Measurements from ENCODE around the gene CAMKMT. TPM values are rescaled to one million over a fixed set of nuclear protein-coding genes. Genes with fewer than 3 reads are reported as not detected.

Gene CAMKMT
- total RNA-seq, 2 donors from 2014 or later, result 10.7 to 11.6 TPM

DNA sequence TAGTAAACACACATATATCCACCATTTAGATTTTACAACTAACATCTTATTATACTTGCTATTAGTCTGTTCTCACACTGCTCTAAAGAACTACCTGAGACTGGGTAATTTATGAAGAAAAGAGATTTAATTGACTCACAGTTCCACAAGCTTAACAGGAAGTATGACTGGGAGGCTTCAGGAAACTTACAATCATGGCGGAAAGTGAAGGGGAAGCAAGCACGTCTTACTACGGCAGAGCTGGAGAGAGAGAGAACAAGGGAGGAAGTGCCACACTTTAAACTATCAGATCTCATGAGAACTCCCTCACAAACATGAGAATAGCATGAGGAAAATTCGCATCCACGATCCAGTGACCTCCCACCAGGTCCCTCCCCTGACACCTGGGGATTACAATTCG lies 240.7 kb downstream of the CAMKMT start:
- TF ChIP-seq, protein P1, sequence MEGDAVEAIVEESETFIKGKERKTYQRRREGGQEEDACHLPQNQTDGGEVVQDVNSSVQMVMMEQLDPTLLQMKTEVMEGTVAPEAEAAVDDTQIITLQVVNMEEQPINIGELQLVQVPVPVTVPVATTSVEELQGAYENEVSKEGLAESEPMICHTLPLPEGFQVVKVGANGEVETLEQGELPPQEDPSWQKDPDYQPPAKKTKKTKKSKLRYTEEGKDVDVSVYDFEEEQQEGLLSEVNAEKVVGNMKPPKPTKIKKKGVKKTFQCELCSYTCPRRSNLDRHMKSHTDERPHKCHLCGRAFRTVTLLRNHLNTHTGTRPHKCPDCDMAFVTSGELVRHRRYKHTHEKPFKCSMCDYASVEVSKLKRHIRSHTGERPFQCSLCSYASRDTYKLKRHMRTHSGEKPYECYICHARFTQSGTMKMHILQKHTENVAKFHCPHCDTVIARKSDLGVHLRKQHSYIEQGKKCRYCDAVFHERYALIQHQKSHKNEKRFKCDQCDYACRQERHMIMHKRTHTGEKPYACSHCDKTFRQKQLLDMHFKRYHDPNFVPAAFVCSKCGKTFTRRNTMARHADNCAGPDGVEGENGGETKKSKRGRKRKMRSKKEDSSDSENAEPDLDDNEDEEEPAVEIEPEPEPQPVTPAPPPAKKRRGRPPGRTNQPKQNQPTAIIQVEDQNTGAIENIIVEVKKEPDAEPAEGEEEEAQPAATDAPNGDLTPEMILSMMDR (IDR thresholded peaks at IDR 0.05), result no peak
- no peak for DNase-seq
- intact Hi-C loops (cut with DNase I), result no loop called here

DNA sequence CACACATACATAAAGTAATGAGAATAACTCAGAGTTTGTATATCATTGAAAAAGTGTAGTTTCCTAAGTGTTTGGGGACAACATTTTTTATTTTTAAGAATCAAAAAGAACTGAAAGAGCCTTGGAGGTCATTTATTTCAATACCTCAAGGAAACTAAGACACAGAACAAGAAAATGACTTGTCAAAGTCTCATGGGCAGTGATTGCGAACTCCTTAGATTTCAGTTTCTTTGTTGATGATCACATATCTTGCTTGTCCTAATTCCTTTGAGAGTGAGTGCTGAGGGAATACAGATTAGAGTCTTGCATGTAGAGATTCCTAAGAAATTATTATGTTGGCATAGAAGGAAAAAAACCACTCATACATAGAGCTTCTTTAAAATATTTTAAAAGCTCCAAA lies 243.8 kb downstream of the CAMKMT start:
- intact Hi-C loops (cut with DNase I), result no loop called here
- Histone ChIP-seq H3K36me3 (no peaks in the 10 kb centered on the region), H3K4me3 (no peak overlapping the region), H3K9me3 (no peaks in the 10 kb centered on the region), H3K4me1 (no peaks in the 10 kb centered on the region), H3K27ac (no peak overlapping the region), H3K9ac (ENCODE audit: low read depth in 2 of 2, low read length in 2 of 2) (no peak overlapping the region), H3K27me3 (no peaks in the 10 kb centered on the region)
- no peak for DNase-seq
- TF ChIP-seq, protein P1 (IDR thresholded peaks at IDR 0.05), result no peak

More for the DNA sequence above, 240.7 kb downstream of the CAMKMT start:
- H3K27me3 ChIP-seq, result no peaks in the 10 kb centered on the region
- no peaks in the 10 kb centered on the region for H3K4me1 ChIP-seq
- H3K36me3 ChIP-seq, result no peaks in the 10 kb centered on the region
- no peak overlapping the region for H3K4me3 ChIP-seq
- no peak overlapping the region for H3K27ac ChIP-seq
- H3K9ac ChIP-seq (ENCODE audit: low read depth in 2 of 2, low read length in 2 of 2), result no peak overlapping the region
- no peaks in the 10 kb centered on the region for H3K9me3 ChIP-seq

DNA sequence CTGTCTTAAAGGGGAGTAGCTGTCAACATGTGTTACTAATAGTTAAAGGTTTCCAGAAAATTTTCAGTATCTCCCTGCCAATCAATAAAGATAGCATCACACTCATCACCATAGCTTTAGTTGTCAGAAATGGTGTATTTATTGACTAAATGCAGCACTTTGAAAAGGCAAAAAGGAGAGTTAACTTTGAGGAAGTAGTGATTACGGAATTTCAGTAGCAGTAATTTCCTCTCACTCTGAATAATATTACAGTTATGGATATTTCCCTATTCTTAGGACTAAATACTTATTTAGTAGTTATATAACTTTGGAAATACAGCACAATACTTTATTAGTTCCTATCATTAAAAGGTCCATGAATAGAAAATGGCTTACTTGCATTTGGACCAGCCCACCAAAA lies 250.5 kb downstream of the CAMKMT start:
- intact Hi-C loops (cut with DNase I), result no loop called here
- Histone ChIP-seq H3K4me3 (no peak overlapping the region), H3K27me3 (no peaks in the 10 kb centered on the region), H3K36me3 (no peaks in the 10 kb centered on the region), H3K9ac (ENCODE audit: low read depth in 2 of 2, low read length in 2 of 2) (no peak overlapping the region), H3K4me1 (no peaks in the 10 kb centered on the region), H3K9me3 (no peaks in the 10 kb centered on the region), H3K27ac (no peak overlapping the region)
- TF ChIP-seq, protein P1 (IDR thresholded peaks at IDR 0.05), result no peak
- DNase-seq, result no peak

DNA sequence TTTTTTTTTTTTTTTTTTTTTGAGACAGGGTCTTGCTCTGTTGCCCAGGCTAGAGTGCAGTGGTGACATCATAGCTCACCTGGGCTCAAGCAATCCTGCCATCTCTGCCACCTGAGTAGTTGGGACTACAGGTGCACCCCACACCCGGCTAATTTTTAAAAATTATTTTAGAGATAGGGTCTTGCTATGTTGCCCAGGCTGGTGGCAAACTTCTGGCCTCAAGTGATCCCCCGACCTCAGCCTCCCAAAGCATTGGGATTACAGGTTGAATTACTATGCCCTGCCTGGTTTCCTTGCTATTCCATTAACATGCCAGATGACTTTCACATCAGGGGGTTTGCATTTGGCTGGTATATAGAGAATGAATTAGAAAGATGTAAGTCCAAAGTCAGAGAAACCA lies 253.2 kb downstream of the CAMKMT start:
- no peaks in the 10 kb centered on the region for H3K9me3 ChIP-seq
- TF ChIP-seq, protein P1 (IDR thresholded peaks at IDR 0.05), result no peak
- no peaks in the 10 kb centered on the region for H3K4me1 ChIP-seq
- no peaks in the 10 kb centered on the region for H3K27me3 ChIP-seq
- H3K27ac ChIP-seq, result no peak overlapping the region
- H3K4me3 ChIP-seq, result no peak overlapping the region
- no peaks in the 10 kb centered on the region for H3K36me3 ChIP-seq
- DNase-seq, result no peak
- intact Hi-C loops (cut with DNase I), result no loop called here
- H3K9ac ChIP-seq (ENCODE audit: low read depth in 2 of 2, low read length in 2 of 2), result no peak overlapping the region

DNA sequence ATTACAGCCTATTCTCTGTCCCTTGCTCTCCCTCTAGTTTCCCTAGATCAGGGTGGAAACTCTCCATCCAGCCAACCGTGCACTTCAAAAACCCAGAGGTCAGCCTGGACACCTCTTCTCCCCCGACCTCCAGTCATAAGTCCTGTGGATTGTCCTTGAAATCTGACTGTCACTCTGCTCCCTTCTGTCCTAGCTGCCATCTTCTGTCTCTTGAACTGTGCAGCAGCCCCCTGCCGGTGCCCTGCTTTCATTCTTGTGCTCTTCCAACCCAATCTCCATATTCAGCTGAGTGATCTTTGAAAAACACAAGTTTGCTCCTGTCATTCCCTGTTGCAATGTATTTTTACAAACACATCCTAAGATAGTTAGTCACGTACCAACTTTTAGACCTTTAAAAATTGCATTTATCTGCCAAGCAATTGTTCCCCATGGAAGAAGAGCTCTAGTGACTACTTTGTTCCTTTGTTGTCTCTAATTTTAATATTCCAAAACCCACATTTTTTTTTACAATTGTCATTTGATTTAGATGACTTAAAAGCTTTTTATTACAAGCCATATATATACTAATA lies 254.3 kb downstream of the CAMKMT start:
- Histone ChIP-seq H3K27me3 (no peaks in the 10 kb centered on the region), H3K9me3 (no peaks in the 10 kb centered on the region), H3K27ac (no peak overlapping the region), H3K9ac (ENCODE audit: low read depth in 2 of 2, low read length in 2 of 2) (no peak overlapping the region), H3K4me3 (no peak overlapping the region), H3K4me1 (no peaks in the 10 kb centered on the region), H3K36me3 (no peaks in the 10 kb centered on the region)
- no peak for DNase-seq
- TF ChIP-seq, protein P1 (IDR thresholded peaks at IDR 0.05), result no peak
- intact Hi-C loops (cut with DNase I), result no loop called here

All from colonic mucosa (tissue), 4 donors.